Measurements from ENCODE around the gene SRP14.
A peak's percentile ranks its signal among the peaks of the same experiment; 100 is the strongest.

SRP14 gene

GRCh38 chr15:40067921-40068624 lies 29.1 kb upstream of the SRP14 start:
- DNase-seq (ENCODE audit: low read depth, low spot score): no peak

GRCh38 chr15:40066589-40066988 lies 27.6 kb upstream of the SRP14 start:
- no peak for DNase-seq (ENCODE audit: low read depth, low spot score)

- DNase-seq (ENCODE audit: low read depth, low spot score): no peak
These were observed 26.2 kb upstream of the SRP14 start for GRCh38 chr15:40065166-40065565.

GRCh38 chr15:40064231-40064894 lies 25.4 kb upstream of the SRP14 start:
- peak; percentile 59 for DNase-seq (ENCODE audit: low read depth, low spot score)

GRCh38 chr15:40063563-40064011 lies 24.6 kb upstream of the SRP14 start:
- peak; percentile 79 for DNase-seq (ENCODE audit: low read depth, low spot score)

GRCh38 chr15:40062816-40063562 lies 24.0 kb upstream of the SRP14 start:
- no peak for DNase-seq (ENCODE audit: low read depth, low spot score)

GRCh38 chr15:40061212-40061901 lies 22.4 kb upstream of the SRP14 start:
- DNase-seq (ENCODE audit: low read depth, low spot score): no peak

GRCh38 chr15:40060236-40060961 lies 21.4 kb upstream of the SRP14 start:
- DNase-seq (ENCODE audit: low read depth, low spot score): no peak

GRCh38 chr15:40059821-40060220 lies 20.8 kb upstream of the SRP14 start:
- no peak for DNase-seq (ENCODE audit: low read depth, low spot score)

GRCh38 chr15:40058476-40059140 lies 19.6 kb upstream of the SRP14 start:
- no peak for DNase-seq (ENCODE audit: low read depth, low spot score)

- no peak for DNase-seq (ENCODE audit: low read depth, low spot score)
These were observed 16.8 kb upstream of the SRP14 start for GRCh38 chr15:40055576-40056293.

GRCh38 chr15:40054855-40055575 lies 16.0 kb upstream of the SRP14 start:
- DNase-seq (ENCODE audit: low read depth, low spot score): no peak

- DNase-seq (ENCODE audit: low read depth, low spot score): no peak
These were observed 15.5 kb upstream of the SRP14 start for GRCh38 chr15:40054605-40054854.

GRCh38 chr15:40053831-40054604 lies 15.0 kb upstream of the SRP14 start:
- no peak for DNase-seq (ENCODE audit: low read depth, low spot score)

GRCh38 chr15:40053079-40053830 lies 14.3 kb upstream of the SRP14 start:
- DNase-seq (ENCODE audit: low read depth, low spot score): no peak

- DNase-seq (ENCODE audit: low read depth, low spot score): no peak
These were observed 13.6 kb upstream of the SRP14 start for GRCh38 chr15:40052604-40053003.

GRCh38 chr15:40051616-40052415 lies 12.8 kb upstream of the SRP14 start:
- no peak for DNase-seq (ENCODE audit: low read depth, low spot score)
